Pancreas (tissue), 10 donors: ENCODE results near the gene RAB12. TPM values are rescaled to one million over a fixed set of nuclear protein-coding genes. Genes with fewer than 3 reads are reported as not detected.

ENCODE experiments used
- ATAC-seq, 4 donors: fragments of 200-7000 bp; cut with Tn5 transposase; one replicate each; pipeline versions ENCODE4 v1.8.0 to v1.9.1; 2020; ENCODE audit warnings: mild to moderate bottlenecking in 4 of 4, moderate library complexity in 4 of 4
- DNase-seq, 6 donors: peaks; one replicate each; pipeline ENCODE4 v3.0.0-alpha.2; 2020
- FAIRE-seq: peaks from 2 replicates; lab custom pipeline; 2012; peaks lifted over from hg19 to GRCh38; lab: Jason Lieb, UNC
- H3K27ac ChIP-seq, 4 donors: fragments of 200-600 bp; sonication (generic); 1 replicate in 3 of 4; 2 replicates in 1 of 4; pipeline versions ENCODE4 v1.5.0 to v1.8.0; 2020
- H3K27me3 ChIP-seq, 4 donors: fragments of 200-600 bp; one replicate each; pipeline ENCODE4 v1.8.0; 2021
- H3K36me3 ChIP-seq, 3 donors: fragments of 200-600 bp; sonication (generic) in 1 of 3; one replicate each; pipeline versions ENCODE4 v1.5.0 to v1.8.0; 2020 to 2021
- H3K4me1 ChIP-seq, 3 donors: fragments of 200-600 bp; one replicate each; pipeline ENCODE4 v1.8.0; 2021
- H3K4me3 ChIP-seq, 4 donors: fragments of 200-600 bp; sonication (generic) in 2 of 4; one replicate each; pipeline versions ENCODE4 v1.5.0 to v1.8.0; 2020 to 2021
- H3K9me3 ChIP-seq, 4 donors: fragments of 200-600 bp; one replicate each; pipeline ENCODE4 v1.8.0; 2021
- CTCF ChIP-seq, 4 donors: fragments of 200-600 bp; sonication (generic) in 3 of 4; IDR thresholded peaks; one replicate each; pipeline versions ENCODE4 v1.5.0 to v1.8.0; 2021; ENCODE audit warnings: antibody characterized with exemption in 4 of 4
- WGBS, 2 donors: extraction: QIAGEN DNeasy Blood & Tissue Kit; methylation state at CpG; one replicate each; pipeline ENCODE4 v1.1.7; 2013; 5-methylcytosine and 5-hydroxymethylcytosine counted together
- intact Hi-C, 3 donors: fragments of 100-400 bp; cut with DNase I; formaldehyde crosslinking; loops; one replicate each; pipeline versions ENCODE4 v1.11.1 to v1.14.2; 2022
- polyA plus RNA-seq, 2 donors: library from polyadenylated mRNA; stranded (reverse); fragments of 200-250 nt; gene quantifications; one replicate each; pipeline ENCODE4 v1.2.3, GENCODE V29; 2013
- total RNA-seq, 6 donors: library from RNA; stranded (reverse); fragmentation: NEBNext Ultra II Directional in 4 of 6; extraction: Animal tissue kit (Norgen Biotek cat#: 25700) in 4 of 6; gene quantifications; one replicate each; pipeline versions ENCODE4 v1.2.1 to v1.2.4, GENCODE V29; 2021 to 2023
- donor health status: healthy with polysubstance abuse.
- donor health status: DM: no; HTN: no; CAD: no; lungs with moderate emphysema.
- donor health status: DM: no; HTN: no; CAD: no.
- donor health status: control.
- donor health status: control.
- donor health status: Bipolar disorder and iron deficiency.
- donor health status: DM: yes; HTN: yes; CAD: no.
- donor health status: DM: no; HTN: no; CAD: no.
- donor health status: DM: no; HTN: no; CAD: no.
- donor health status: DM: yes; HTN: yes; CAD: no.

Gene RAB12
- total RNA-seq (10 to 100 TPM in 3 of 6 donors, 1 to 10 TPM in 3; 7.1 to 15.3 (median 10.3) TPM), polyA plus RNA-seq (10 to 100 TPM; 14.0 to 23.2 TPM)

GRCh38 chr18:8608795-8609658, at the start of gene RAB12:
Gene RAB12 (plus strand): TSS chr18:8609437. CDS start chr18:8609440, 3 bp downstream.
- peaks cover 9 to 23% (median 12%) of the 10 kb centered on the region in 3 donors for H3K4me1 ChIP-seq
- WGBS, 2 donors: 5 to 17% methylated on average over 39 to 92 of the region's 95 CpGs
- H3K4me3 ChIP-seq: peak within 1 kb of the TSS; percentile 51 to 89 (median 85)
- FAIRE-seq (no peak), DNase-seq (peak; percentile 85 to 96 (median 88)), ATAC-seq (peak; percentile 93 to 97 (median 95))
- peak; percentile 44 to 74 (median 53) for TF ChIP-seq CTCF (IDR thresholded peaks at IDR 0.05)
- no peaks in the 10 kb centered on the region for H3K36me3 ChIP-seq
- no peaks in the 10 kb centered on the region for H3K27me3 ChIP-seq
- intact Hi-C loops: no loop called here
- peak within 1 kb of the TSS in 3 of 4 donors; percentile 34 to 51 (median 38) for H3K27ac ChIP-seq
- H3K9me3 ChIP-seq: no peaks in the 10 kb centered on the region

GRCh38 chr18:8559612-8560186, 49.5 kb upstream of the RAB12 start:
- TF ChIP-seq CTCF (IDR thresholded peaks at IDR 0.05): no peak
- H3K9me3 ChIP-seq: no peaks in the 10 kb centered on the region
- no peak overlapping the region for H3K27ac ChIP-seq
- 47 to 52% methylated on average over 4 of the region's 4 CpGs for WGBS, 2 donors
- no peaks in the 10 kb centered on the region for H3K36me3 ChIP-seq
- ATAC-seq (no peak), DNase-seq (no peak), FAIRE-seq (no peak)
- H3K4me3 ChIP-seq: no peak overlapping the region
- intact Hi-C loops: no loop called here
- no peaks in the 10 kb centered on the region for H3K27me3 ChIP-seq
- no peaks in the 10 kb centered on the region for H3K4me1 ChIP-seq

DNA sequence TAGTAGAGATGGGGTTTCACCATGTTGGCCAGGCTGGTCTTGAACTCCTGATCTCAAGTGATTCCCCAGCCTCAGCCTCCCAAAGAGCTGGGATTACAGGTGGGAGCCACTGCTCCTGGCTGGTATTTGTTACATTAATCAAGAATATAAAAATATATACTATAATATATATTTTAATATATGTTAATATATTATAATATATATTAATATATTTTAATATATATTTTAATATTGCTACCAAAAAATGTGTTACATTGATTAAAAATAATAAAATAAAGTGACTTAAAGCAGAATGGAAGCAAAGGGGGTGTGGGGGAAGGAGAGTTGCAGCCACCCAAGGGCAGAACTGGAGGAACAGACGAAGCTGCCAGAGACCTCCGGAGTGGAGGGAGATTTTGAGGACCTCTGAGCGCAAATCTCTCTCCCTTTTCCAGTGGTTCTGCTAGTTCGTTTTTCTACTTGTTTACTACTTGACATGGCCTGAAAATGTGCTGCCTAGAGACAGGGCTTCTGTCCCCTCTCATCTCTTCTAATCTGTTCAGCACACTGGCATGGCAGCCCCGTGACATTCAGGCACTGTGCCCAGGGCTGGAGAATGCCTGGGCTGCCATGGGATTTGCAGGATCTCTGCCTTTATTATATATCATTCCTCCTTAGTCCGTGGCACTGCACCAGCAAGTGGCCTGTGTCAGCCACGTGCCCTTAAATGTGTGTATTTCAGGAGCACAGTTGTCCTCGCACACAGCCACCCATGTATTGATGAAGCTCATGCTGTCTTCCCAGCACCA, 47.9 kb upstream of the RAB12 start:
- Histone ChIP-seq H3K9me3 (no peaks in the 10 kb centered on the region), H3K36me3 (no peaks in the 10 kb centered on the region), H3K27me3 (no peaks in the 10 kb centered on the region), H3K4me3 (no peak overlapping the region), H3K4me1 (no peaks in the 10 kb centered on the region), H3K27ac (no peak overlapping the region)
- DNase-seq: no peak
- no peak for FAIRE-seq
- 72 to 81% methylated on average over 8 of the region's 8 CpGs for WGBS, 2 donors
- intact Hi-C loops: no loop called here
- no peak for ATAC-seq
- no peak for TF ChIP-seq CTCF (IDR thresholded peaks at IDR 0.05)

GRCh38 chr18:8562070-8562469, 47.2 kb upstream of the RAB12 start:
- Histone ChIP-seq H3K9me3 (no peaks in the 10 kb centered on the region), H3K27ac (no peak overlapping the region), H3K27me3 (no peaks in the 10 kb centered on the region), H3K4me3 (no peak overlapping the region), H3K4me1 (no peaks in the 10 kb centered on the region), H3K36me3 (no peaks in the 10 kb centered on the region)
- no peak for TF ChIP-seq CTCF (IDR thresholded peaks at IDR 0.05)
- no peak for FAIRE-seq
- intact Hi-C loops: no loop called here
- no peak for ATAC-seq
- no peak for DNase-seq
- 73 to 85% methylated on average over 6 of the region's 6 CpGs for WGBS, 2 donors
